RWPE2 (cell line): ENCODE results near the gene SORT1.

ENCODE experiments used
- ATAC-seq: fragments of 200-7000 bp; cut with Tn5 transposase; 3 replicates; pipeline ENCODE4 v1.9.1; 2021; ENCODE audit warnings: low read depth
- DNase-seq: peaks from one replicate; pipeline ENCODE4 v3.0.0-alpha.2; 2020; ENCODE audit warnings: low spot score
- H3K27ac ChIP-seq: fragments of 450-650 bp; 2 replicates; pipeline ENCODE4 v1.5.1; 2017; ENCODE audit warnings: mild to moderate bottlenecking; ENCODE audit not compliant: poor library complexity, severe bottlenecking
- H3K27me3 ChIP-seq: fragments of 250-450 bp; sonication (Bioruptor Pico); 2 replicates; pipeline ENCODE4 v1.5.1; 2021; ENCODE audit warnings: mild to moderate bottlenecking, moderate library complexity; ENCODE audit not compliant: insufficient read depth, poor library complexity, severe bottlenecking
- H3K36me3 ChIP-seq: fragments of 250-450 bp; sonication (Bioruptor Pico); 2 replicates; pipeline ENCODE4 v1.5.1; 2020; ENCODE audit warnings: low read depth, mild to moderate bottlenecking, moderate library complexity
- H3K4me1 ChIP-seq: fragments of 250-450 bp; sonication (Bioruptor Pico); 2 replicates; pipeline ENCODE4 v1.5.1; 2021; ENCODE audit warnings: mild to moderate bottlenecking, moderate library complexity; ENCODE audit not compliant: insufficient read depth, poor library complexity, severe bottlenecking
- H3K4me3 ChIP-seq: fragments of 250-450 bp; sonication (Bioruptor Pico); 2 replicates; pipeline ENCODE4 v1.5.1; 2021; ENCODE audit warnings: mild to moderate bottlenecking, moderate library complexity; ENCODE audit not compliant: severe bottlenecking
- H3K9me3 ChIP-seq: fragments of 250-450 bp; sonication (Bioruptor Pico); 2 replicates; pipeline ENCODE4 v1.5.1; 2021; ENCODE audit warnings: mild to moderate bottlenecking, moderate library complexity; ENCODE audit not compliant: severe bottlenecking
- TF ChIP-seq, protein P1 (sequence below): fragments of 450-650 bp; IDR thresholded peaks from one replicate; pipeline ENCODE4 v1.5.1; 2017; ENCODE audit warnings: mild to moderate bottlenecking, moderate library complexity; ENCODE audit not compliant: poor library complexity, severe bottlenecking

SORT1 gene

DNA sequence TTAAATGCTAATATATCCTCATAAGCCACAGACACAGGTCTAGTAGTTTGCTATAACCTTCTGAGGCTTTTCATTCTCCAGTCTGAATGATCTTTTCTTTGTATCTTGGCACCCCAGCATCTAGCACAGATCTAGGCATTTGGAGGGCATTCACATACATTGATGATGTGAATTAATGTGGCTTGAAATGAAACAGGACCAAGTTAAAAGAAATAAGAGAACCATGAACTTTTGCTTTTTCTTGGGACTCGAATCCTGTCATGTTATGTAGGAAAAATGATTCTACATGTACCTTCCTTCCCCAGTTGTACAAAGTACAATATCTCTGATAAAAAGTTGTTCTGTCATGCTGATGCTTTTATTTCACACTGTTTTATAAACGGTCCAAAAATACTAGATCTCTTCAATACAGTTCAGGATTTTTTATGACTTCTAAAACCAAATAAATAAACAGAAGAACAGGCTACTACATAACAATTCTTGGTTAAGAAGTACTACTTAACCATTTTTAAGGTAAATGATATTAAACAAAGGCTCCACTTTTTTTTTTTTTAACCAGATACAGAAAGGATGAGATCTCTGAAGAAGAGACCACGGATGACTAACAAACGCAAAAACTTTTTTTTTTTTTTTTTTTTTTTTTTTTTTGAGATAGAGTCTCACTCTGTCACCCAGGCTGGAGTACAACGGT lies 3.0 kb downstream of the SORT1 start:
- no peak for DNase-seq
- Histone ChIP-seq H3K9me3 (no peaks in the 10 kb centered on the region), H3K27me3 (no peaks in the 10 kb centered on the region), H3K36me3 (no peaks in the 10 kb centered on the region), H3K4me3 (no peak overlapping the region), H3K4me1 (peaks cover 6% of the 10 kb centered on the region), H3K27ac (no peak overlapping the region)
- TF ChIP-seq, protein P1, sequence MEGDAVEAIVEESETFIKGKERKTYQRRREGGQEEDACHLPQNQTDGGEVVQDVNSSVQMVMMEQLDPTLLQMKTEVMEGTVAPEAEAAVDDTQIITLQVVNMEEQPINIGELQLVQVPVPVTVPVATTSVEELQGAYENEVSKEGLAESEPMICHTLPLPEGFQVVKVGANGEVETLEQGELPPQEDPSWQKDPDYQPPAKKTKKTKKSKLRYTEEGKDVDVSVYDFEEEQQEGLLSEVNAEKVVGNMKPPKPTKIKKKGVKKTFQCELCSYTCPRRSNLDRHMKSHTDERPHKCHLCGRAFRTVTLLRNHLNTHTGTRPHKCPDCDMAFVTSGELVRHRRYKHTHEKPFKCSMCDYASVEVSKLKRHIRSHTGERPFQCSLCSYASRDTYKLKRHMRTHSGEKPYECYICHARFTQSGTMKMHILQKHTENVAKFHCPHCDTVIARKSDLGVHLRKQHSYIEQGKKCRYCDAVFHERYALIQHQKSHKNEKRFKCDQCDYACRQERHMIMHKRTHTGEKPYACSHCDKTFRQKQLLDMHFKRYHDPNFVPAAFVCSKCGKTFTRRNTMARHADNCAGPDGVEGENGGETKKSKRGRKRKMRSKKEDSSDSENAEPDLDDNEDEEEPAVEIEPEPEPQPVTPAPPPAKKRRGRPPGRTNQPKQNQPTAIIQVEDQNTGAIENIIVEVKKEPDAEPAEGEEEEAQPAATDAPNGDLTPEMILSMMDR: no peak
- no peak for ATAC-seq

DNA sequence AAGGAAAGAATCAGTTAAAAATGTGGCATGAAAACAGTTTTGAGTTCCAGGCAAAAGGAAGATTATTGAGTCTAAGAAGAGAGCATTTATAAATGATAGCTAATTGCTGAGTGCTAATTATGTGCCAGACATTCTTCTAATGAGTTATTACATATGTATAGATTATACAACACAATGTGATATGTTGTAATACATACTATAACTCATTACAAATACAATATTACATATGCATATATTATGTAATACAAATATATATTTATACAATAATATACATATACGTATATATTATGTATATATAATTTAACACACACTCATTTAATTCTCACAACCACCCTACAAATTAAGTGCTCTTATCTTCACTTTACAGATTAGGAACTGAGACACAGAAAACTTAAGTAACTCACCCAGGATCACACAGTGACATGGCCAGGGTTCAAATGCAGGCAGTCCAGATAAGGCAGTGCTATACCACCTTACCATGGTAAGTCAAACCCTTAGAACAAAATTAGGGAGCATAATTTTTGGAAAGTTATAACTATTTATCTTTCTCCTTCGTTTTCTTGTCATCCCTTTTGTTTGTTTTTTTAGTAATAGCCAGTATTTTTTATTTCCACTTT lies 4.0 kb downstream of the SORT1 start:
- no peak for ATAC-seq
- DNase-seq: no peak
- Histone ChIP-seq H3K4me3 (no peak overlapping the region), H3K36me3 (no peaks in the 10 kb centered on the region), H3K27ac (no peak overlapping the region), H3K9me3 (no peaks in the 10 kb centered on the region), H3K27me3 (no peaks in the 10 kb centered on the region), H3K4me1 (peaks cover under 1% of the 10 kb centered on the region)
- TF ChIP-seq, protein P1: no peak

DNA sequence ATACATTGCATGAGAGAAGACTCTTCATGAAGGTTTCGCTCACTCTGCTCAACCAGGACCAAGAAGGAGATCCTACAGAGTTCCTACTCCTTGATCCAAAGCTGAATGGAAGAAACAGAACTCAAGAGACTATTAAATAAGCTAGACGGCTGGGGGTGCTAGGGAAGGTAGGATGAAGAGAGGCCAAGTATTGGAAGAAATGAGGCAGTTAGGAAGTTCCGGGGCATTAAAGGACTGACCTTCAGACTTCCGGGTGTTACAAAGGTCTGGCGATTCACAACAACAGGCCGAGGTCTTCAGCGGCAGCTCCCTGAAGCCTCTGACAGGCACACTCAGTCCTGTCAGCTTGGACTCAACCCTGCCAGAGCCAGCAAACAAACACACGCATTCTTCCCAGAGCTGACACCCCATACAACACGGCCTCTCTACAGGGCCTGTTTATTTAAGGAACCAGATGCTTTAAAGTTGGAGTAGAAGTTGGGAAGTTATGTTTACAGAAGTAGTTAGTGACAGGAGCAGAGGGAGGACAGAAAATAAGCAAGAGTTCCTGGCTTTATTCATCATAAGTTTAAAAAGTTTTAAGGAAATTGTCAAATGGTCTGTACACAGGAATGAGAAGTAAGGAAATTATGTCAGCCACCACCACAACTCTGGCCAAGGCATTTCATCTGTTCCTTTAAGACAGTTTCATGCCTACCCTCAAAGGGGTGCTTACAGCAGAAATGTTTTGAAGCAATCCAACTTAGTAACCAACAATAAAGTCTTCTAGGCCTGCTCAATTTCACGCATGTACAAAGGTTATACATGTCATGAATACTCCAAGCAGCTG lies 4.7 kb downstream of the SORT1 start:
- TF ChIP-seq, protein P1: no peak
- Histone ChIP-seq H3K27me3 (no peaks in the 10 kb centered on the region), H3K4me3 (no peak overlapping the region), H3K36me3 (no peaks in the 10 kb centered on the region), H3K9me3 (no peaks in the 10 kb centered on the region), H3K4me1 (no peaks in the 10 kb centered on the region), H3K27ac (no peak overlapping the region)
- DNase-seq (no peak), ATAC-seq (no peak)

DNA sequence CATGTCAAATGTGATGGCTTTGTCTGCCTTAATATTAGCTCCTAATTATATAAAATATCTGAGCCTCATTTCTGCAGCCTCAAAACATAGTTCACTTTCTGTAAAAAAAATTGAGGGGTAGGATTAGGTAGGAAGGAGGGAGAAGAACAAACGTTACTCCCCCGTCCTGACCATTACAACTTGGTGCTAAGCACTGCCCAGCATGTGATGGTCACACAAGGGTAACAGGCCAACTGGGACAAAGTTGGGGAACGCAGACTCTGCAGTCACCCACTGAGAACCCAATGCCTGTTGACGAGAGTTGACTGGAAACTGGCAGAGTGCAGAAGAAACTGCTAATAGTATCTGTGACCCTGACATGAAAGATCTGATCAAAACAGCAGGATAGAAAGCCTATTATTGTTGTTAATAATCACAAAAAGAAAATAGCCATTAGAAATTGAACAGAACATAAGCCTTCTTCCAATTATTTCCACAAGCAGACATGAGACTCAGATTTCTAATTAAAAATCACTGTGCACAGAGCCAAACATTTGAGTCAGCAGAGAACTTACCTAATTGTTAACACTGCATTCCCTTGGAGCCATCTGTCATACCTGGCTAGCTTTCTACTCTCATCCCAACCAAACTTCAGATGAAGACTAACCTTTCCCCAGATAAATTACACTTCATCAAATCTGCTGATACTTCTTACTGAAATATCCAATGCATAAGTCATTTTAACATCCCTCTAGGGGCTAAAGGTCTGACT lies 5.5 kb downstream of the SORT1 start:
- H3K9me3 ChIP-seq: no peaks in the 10 kb centered on the region
- no peak for DNase-seq
- H3K27me3 ChIP-seq: no peaks in the 10 kb centered on the region
- no peaks in the 10 kb centered on the region for H3K4me1 ChIP-seq
- no peak overlapping the region for H3K27ac ChIP-seq
- no peaks in the 10 kb centered on the region for H3K36me3 ChIP-seq
- ATAC-seq: no peak
- H3K4me3 ChIP-seq: no peak overlapping the region
- TF ChIP-seq, protein P1: no peak
